ENCODE measurements around the gene NHS. TPM values are rescaled to one million over a fixed set of nuclear protein-coding genes. Genes with fewer than 3 reads are reported as not detected.
A peak's percentile ranks its signal among the peaks of the same experiment; 100 is the strongest.

Gene NHS
- total and polyA plus RNA-seq, 10 donors, result 0.32 to 3.1 (median 2.1) TPM

DNA sequence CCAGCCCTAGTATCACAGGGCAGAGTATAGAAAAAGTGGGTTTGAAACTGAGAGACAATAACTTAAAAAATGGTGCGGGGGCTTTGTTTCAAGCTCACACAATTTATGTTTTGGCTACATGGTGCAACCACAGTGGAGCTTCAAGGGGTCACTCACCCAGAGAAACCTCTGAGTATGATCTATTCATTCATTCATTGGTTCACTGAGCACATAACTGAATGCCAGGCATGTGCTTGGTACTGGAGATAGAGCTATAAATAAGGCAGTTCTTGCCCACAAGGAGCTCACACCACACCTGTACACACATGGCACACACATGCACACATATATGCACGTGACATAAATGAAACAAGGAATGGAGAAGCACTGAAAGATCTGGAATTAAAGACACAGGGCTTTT lies 171.4 kb downstream of the NHS start:
- TF ChIP-seq POLR2A (IDR thresholded peaks at IDR 0.05) (no peak), POLR2AphosphoS5 (IDR thresholded peaks at IDR 0.05) (no peak)
- TF ChIP-seq, protein P1, sequence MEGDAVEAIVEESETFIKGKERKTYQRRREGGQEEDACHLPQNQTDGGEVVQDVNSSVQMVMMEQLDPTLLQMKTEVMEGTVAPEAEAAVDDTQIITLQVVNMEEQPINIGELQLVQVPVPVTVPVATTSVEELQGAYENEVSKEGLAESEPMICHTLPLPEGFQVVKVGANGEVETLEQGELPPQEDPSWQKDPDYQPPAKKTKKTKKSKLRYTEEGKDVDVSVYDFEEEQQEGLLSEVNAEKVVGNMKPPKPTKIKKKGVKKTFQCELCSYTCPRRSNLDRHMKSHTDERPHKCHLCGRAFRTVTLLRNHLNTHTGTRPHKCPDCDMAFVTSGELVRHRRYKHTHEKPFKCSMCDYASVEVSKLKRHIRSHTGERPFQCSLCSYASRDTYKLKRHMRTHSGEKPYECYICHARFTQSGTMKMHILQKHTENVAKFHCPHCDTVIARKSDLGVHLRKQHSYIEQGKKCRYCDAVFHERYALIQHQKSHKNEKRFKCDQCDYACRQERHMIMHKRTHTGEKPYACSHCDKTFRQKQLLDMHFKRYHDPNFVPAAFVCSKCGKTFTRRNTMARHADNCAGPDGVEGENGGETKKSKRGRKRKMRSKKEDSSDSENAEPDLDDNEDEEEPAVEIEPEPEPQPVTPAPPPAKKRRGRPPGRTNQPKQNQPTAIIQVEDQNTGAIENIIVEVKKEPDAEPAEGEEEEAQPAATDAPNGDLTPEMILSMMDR (IDR thresholded peaks at IDR 0.05 in 8 of 11, conservative IDR thresholded peaks at IDR 0.05 in 3 of 11), result no peak
- H3K9me3 ChIP-seq, result no peaks in the 10 kb centered on the region
- H3K4me1 ChIP-seq, result no peaks in the 10 kb centered on the region
- intact Hi-C loops (cut with DNase I; ENCODE audit: low total_unique reads), result no loop called here
- DNase-seq, result no peak
- peaks cover 0 to 9% (median 0%) of the 10 kb centered on the region in 7 donors for H3K27me3 ChIP-seq (replicated peaks in 1 of 7)
- H3K4me3 ChIP-seq, result no peak overlapping the region
- H3K36me3 ChIP-seq, result no peaks in the 10 kb centered on the region
- no peak overlapping the region for H3K27ac ChIP-seq
- WGBS, 5 donors, result 58 to 88% (median 84%) methylated on average over 1 to 2 of the region's 2 CpGs

DNA sequence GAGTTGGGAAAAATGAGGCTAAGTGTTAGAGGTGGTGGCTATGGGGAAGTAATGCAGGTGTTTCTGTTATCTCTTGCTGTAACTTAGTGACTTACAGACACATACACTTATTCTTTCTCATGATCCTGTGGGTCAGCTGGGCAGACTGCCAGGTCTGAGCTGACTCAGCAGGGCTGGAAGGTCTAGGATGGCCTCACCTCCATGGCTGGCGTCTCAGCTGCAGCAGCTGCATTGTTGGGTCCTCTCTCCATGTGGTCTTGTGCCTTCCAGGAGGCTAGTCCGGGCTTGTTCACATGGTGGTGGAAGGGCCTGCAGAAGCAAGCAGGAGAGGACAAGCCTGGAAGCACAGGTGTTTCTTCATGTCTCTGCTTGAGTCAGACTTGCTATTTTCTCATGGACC lies 172.7 kb downstream of the NHS start:
- H3K4me1 ChIP-seq, result no peaks in the 10 kb centered on the region
- H3K36me3 ChIP-seq, result no peaks in the 10 kb centered on the region
- H3K4me3 ChIP-seq, result no peak overlapping the region
- DNase-seq, result no peak
- H3K9me3 ChIP-seq, result no peaks in the 10 kb centered on the region
- H3K27ac ChIP-seq, result no peak overlapping the region
- intact Hi-C loops (cut with DNase I; ENCODE audit: low total_unique reads), result no loop called here
- H3K27me3 ChIP-seq (replicated peaks in 1 of 7), result peaks cover 0 to 6% (median 0%) of the 10 kb centered on the region in 7 donors
- WGBS, 5 donors, result 48 to 82% (median 52%) methylated on average over 1 to 2 of the region's 2 CpGs; no CpG with 5 or more reads in 1 of the 5 donors
- TF ChIP-seq POLR2A (IDR thresholded peaks at IDR 0.05) (no peak), POLR2AphosphoS5 (IDR thresholded peaks at IDR 0.05) (no peak)
- TF ChIP-seq, protein P1 (IDR thresholded peaks at IDR 0.05 in 8 of 11, conservative IDR thresholded peaks at IDR 0.05 in 3 of 11), result no peak

DNA sequence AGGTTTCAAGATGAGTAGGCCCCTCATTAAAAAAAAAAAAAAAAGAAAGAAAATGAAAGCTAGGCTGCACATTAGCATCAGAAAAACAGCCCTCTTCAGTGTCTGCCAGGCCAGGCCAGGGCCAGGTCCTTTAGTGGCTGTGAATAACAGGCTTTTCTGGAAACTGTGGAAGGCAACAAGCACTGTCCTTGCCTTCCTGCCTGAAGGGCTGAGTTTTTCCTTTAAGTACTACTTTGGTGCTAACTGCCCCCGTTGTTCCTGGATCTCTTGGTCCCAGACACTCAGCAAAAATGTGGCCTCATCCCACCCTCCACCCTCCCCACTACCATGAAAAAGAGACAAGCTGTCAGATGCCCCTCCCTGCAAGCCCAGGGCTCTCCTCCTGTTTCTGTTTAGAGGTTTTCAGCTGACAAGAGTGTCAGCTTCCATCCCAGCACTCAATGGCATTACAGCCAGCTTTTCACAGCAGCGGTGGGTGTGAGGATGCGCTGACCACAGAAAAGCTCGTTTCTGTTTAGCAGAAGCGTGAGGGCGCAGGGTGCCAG lies 174.2 kb downstream of the NHS start:
- Histone ChIP-seq H3K27ac (peak overlapping the region in 1 of 8 donors; percentile 5), H3K4me3 (no peak overlapping the region), H3K9me3 (no peaks in the 10 kb centered on the region), H3K27me3 (replicated peaks in 1 of 7) (no peaks in the 10 kb centered on the region), H3K4me1 (no peaks in the 10 kb centered on the region), H3K36me3 (no peaks in the 10 kb centered on the region)
- 47 to 59% (median 51%) methylated on average over 5 to 6 of the region's 6 CpGs for WGBS, 5 donors
- intact Hi-C loops (cut with DNase I; ENCODE audit: low total_unique reads), result no loop called here
- TF ChIP-seq, protein P1 (IDR thresholded peaks at IDR 0.05 in 8 of 11, conservative IDR thresholded peaks at IDR 0.05 in 3 of 11), result no peak
- TF ChIP-seq POLR2A (IDR thresholded peaks at IDR 0.05) (no peak), POLR2AphosphoS5 (IDR thresholded peaks at IDR 0.05) (no peak)
- no peak for DNase-seq

DNA sequence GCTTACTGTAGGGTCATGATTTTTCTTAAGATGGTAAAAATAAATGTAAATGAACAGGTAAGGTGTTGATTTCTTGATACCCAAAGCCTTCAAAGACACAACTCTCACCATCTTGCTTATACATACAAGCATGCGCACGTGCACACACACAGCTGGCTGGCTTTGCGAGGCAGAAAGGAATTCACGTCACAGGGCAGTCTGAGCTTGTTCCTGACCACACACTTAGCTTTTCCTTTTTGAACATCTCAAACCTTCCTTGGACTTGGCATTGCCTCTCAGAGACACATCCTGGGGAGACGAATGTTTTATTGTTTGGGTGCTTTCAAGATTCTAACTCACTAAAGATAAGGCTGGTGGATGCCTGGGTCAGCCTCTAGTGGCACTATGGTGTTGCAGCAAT lies 175.0 kb downstream of the NHS start:
- Histone ChIP-seq H3K9me3 (no peaks in the 10 kb centered on the region), H3K27ac (no peak overlapping the region), H3K4me1 (no peaks in the 10 kb centered on the region), H3K36me3 (no peaks in the 10 kb centered on the region), H3K27me3 (replicated peaks in 1 of 7) (no peaks in the 10 kb centered on the region), H3K4me3 (no peak overlapping the region)
- DNase-seq, result no peak
- TF ChIP-seq, protein P1 (IDR thresholded peaks at IDR 0.05 in 8 of 11, conservative IDR thresholded peaks at IDR 0.05 in 3 of 11), result no peak
- TF ChIP-seq POLR2A (IDR thresholded peaks at IDR 0.05), result no peak
- no peak for TF ChIP-seq POLR2AphosphoS5 (IDR thresholded peaks at IDR 0.05)
- 83 to 95% (median 91%) methylated on average over 5 of the region's 5 CpGs for WGBS, 5 donors
- intact Hi-C loops (cut with DNase I; ENCODE audit: low total_unique reads), result no loop called here
